RWPE1 (cell line): Measurements from ENCODE around the gene ZNF668.
"Not testable (repeated sequence)": the region's sequence is repeated elsewhere in the genome, so short reads cannot be mapped to it uniquely, and the experiment has no call there.

Experiments used
- CTCF ChIA-PET: fragments of 350-600 bp; sonication (Branson Sonifier 250); formaldehyde crosslinking; extraction: SDS; loops from one replicate; lab custom pipeline; 2021; lab: Yijun Ruan, JAX
- POLR2A ChIA-PET: fragments of 400-600 bp; formaldehyde crosslinking; extraction: SDS; loops from one replicate; lab custom pipeline; 2020; ENCODE audit warnings: antibody characterized with exemption; ENCODE audit not compliant: low non-redundant PET; lab: Yijun Ruan, JAX
- DNase-seq: peaks from one replicate; pipeline ENCODE4 v3.0.0; 2012; ENCODE audit warnings: low spot score
- H3K27ac ChIP-seq: fragments of 450-650 bp; 2 replicates; pipeline ENCODE4 v1.5.1; 2017
- CTCF ChIP-seq: fragments of 450-650 bp; conservative IDR thresholded peaks from 2 replicates; pipeline ENCODE4 v1.5.1; 2017; ENCODE audit warnings: low read depth, mild to moderate bottlenecking

Gene ZNF668

GRCh38 chr16:31108794-31109558 is 34.9 kb upstream of the ZNF668 start:
- DNase-seq: no peak
- H3K27ac ChIP-seq: peak overlapping the region; percentile 92
- ChIA-PET CTCF (no interaction called here), POLR2A (no interaction called here)
- no peak for TF ChIP-seq CTCF

- CTCF ChIA-PET: no interaction called here
- peak within 1 kb of the TSS; percentile 92 for H3K27ac ChIP-seq
- POLR2A ChIA-PET: no interaction called here
- TF ChIP-seq CTCF: no peak
- peak; percentile 64 for DNase-seq
Observed at GRCh38 chr16:31108035-31108793, 34.2 kb upstream of the ZNF668 start, which contains the start of gene BCKDK. Gene BCKDK, plus strand, starts transcription at chr16:31108386. Its CDS starts 838 bp downstream, at chr16:31109224.

GRCh38 chr16:31107465-31107867 is 33.4 kb upstream of the ZNF668 start:
- no peak for DNase-seq
- ChIA-PET CTCF (no interaction called here), POLR2A (no interaction called here)
- TF ChIP-seq CTCF: no peak
- H3K27ac ChIP-seq: peak overlapping the region; percentile 92

- no peak for TF ChIP-seq CTCF
- ChIA-PET CTCF (interaction anchor here (0.6 kb wide), 1 partner anchor 11 kb away, joined by 5 read pairs; no protein-coding TSS in a partner anchor), POLR2A (no interaction called here)
Observed at GRCh38 chr16:31106509-31107464, 32.7 kb upstream of the ZNF668 start.

GRCh38 chr16:31105677-31106213 is 31.7 kb upstream of the ZNF668 start:
- peak; percentile 91 for TF ChIP-seq CTCF
- ChIA-PET POLR2A (no interaction called here), CTCF (no interaction called here)
- DNase-seq: no peak
- peak overlapping the region; percentile 92 for H3K27ac ChIP-seq

More at GRCh38 chr16:31106509-31107464, 32.7 kb upstream of the ZNF668 start:
- H3K27ac ChIP-seq: peak overlapping the region; percentile 92
- DNase-seq: no peak

- H3K27ac ChIP-seq: peak overlapping the region; percentile 10; the same call in 1 of the 2 replicates
- CTCF ChIA-PET: interaction anchor here (0.7 to 1.5 kb wide), 2 partner anchors 116 to 256 kb away, joined by 3 to 5 read pairs; partner anchors contain the start of gene HSD3B7
- POLR2A ChIA-PET, DNase-seq: not testable (repeated sequence)
Observed at GRCh38 chr16:31100876-31101641, 27.0 kb upstream of the ZNF668 start.
